ENCODE data around the gene MMP24OS.

DNA sequence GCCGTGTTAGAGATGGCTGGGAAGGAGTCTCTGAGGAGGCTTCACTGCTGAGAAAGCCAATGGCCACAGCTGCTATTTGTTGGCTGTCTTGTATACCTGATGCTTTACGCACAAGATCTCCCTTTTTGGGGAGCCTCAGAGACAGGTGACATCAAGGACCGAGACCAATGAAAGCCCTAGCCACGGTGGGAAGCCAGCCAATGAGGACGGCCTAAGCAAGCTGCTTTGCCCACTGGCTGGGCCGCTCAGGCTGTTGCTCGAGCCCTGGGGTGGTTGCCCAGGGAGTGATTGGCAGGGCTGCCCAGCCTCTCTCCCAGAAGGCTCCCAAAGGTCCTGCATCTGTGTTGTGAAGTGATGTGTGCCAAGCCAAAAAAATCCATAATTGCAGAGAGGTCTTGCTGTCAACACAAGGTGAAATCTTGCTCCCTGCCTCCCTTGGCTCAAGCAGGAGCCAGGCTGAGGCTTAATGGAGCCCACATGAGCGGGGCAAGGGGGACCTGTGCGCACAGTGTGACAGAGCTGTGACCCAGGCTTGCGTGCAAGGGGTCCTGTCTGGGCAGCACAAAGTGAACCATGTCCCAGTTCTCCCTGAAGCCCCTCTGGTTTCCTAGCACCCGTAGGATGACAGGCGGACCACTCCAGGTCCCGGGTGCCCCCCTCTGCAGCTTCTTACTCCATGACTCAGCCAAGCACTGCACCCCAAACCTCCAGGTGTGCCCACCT is 4.3 kb downstream of the MMP24OS start:
- TF ChIP-seq EP300 (IDR thresholded peaks at IDR 0.05) (no peak), CTCF (IDR thresholded peaks at IDR 0.05) (no peak)
